Right hindlimb (tissue), 1 donor: ENCODE results near the gene GNAT2.

Source experiments
- DNase-seq: peaks from one replicate; pipeline ENCODE4 v3.0.0-alpha.2; 2018

GNAT2 gene

GRCh38 chr1:109626682-109627408, 7.4 kb upstream of the GNAT2 start:
- DNase-seq: no peak

- DNase-seq: peak; percentile 64
These were observed 6.5 kb upstream of the GNAT2 start for GRCh38 chr1:109625601-109626560.

- peak; percentile 19 for DNase-seq
These were observed 5.8 kb upstream of the GNAT2 start for GRCh38 chr1:109625176-109625575.

GRCh38 chr1:109624201-109625010, 5.0 kb upstream of the GNAT2 start:
- DNase-seq: peak; percentile 19

GRCh38 chr1:109623601-109624161, 4.3 kb upstream of the GNAT2 start:
- DNase-seq: peak; percentile 37

GRCh38 chr1:109622895-109623294, 3.5 kb upstream of the GNAT2 start:
- DNase-seq: peak; percentile 18

- peak; percentile 15 for DNase-seq
These were observed 2.9 kb upstream of the GNAT2 start for GRCh38 chr1:109622137-109622892.

GRCh38 chr1:109621379-109622136, 2.1 kb upstream of the GNAT2 start:
- peak; percentile 21 for DNase-seq

DNA sequence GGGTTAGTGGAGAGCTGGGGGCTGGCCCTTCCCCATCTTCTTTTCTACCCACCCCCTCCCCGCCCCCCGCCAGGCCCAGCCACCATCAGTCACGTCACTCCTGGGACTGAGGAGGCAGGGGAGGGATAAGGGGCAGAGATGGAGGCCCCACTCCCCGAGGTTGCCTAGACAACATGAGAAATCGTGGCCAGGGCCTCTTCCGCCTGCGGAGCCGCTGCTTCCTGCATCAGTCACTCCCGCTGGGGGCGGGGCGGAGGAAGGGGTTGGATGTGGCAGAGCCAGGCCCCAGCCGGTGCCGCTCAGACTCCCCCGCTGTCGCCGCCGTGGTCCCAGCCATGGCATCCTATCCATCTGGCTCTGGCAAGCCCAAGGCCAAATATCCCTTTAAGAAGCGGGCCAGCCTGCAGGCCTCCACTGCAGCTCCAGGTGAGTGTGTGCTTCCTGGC, 1.4 kb upstream of the GNAT2 start:
- DNase-seq: peak; percentile 97

- DNase-seq: peak; percentile 77
These were observed 980 bp upstream of the GNAT2 start for GRCh38 chr1:109620401-109620791.

DNA sequence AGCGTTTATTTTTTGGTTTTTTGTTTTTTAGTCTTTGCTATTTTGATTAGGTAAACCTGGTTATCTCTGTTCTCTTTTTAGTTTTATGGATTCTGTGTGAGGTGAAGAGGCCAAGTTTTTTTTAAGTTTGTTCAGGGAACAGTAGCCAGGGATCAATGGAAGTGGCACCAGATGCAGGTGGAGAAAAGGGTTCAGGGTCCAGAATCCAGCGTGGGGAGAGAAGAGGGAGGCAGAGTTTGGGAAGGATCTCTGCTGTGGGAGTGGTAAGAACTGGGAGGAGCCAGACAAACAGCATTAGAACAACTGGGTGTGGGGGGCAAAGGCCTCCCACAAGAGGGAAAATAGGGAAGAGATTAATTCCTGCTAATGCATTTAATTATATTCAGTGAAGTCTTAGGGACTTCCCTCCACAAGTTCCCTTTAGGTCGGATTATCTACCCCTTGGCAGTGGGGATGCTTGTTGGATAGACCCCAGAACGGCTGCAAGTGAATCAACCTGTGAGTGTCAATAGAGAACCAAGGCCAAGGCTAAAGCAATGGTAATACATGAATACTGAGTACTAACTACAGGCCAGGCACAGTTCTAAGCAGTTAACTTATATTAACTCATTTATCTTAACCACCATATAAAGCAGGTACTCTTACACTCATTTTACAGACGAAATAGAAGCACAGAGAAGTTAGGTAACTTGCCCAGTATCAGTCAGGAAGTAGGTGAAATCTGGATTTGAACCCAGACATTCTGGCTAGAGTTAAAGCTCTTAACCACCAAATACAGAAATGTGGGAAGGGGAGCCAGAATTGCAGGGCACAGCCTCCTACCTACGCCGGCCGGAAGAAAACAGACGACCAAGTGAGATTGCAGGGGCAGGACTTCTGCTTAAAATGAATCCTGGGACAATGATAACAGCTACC, 498 bp downstream of the GNAT2 start:
- DNase-seq: peak; percentile 19

DNA sequence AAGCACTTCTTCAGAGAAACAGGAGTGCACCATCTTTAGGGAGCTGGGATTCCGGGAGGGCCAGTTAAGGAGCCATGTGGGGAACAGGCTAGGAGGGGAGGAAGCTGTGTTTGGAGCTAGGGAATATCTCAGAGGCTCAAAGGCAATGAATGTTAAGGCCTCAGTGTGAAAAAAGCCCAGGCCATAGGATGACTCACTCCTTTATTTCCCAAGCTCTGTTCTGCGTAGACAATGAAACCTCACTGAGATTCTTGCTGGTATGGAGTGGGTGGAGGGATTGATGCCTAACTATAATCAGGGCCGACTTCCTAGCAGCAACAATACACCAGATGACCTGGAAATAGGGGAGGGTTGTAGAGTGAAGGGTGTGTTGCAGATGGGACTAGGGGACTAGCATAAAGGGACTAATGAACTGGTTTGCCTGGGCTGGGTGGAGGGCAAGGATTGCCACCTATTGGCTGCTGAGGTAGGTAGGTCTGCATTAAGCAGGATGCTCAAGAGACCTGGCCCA, 2.1 kb downstream of the GNAT2 start:
- DNase-seq: no peak

- no peak for DNase-seq
These were observed 3.0 kb downstream of the GNAT2 start for GRCh38 chr1:109616391-109616790.

DNA sequence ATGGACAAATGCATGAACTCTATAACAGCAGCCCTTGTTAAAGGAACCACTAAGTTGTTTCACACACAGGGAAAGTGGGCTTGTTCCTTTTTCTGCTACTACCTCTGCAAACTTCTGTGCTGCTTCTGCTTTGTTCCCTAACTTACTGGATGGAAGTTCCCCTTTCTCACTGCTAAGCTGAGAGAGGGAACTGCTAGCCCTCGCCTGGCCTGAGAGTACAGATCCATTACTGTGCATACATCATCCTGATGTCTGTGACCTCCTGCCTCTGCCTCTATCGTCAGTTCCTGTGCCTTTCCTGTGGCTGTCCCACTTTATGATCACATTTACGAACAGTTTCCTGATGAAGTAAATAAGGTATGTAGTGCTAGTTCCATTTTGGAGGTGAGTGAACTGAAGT, 3.5 kb downstream of the GNAT2 start:
- DNase-seq: no peak

DNA sequence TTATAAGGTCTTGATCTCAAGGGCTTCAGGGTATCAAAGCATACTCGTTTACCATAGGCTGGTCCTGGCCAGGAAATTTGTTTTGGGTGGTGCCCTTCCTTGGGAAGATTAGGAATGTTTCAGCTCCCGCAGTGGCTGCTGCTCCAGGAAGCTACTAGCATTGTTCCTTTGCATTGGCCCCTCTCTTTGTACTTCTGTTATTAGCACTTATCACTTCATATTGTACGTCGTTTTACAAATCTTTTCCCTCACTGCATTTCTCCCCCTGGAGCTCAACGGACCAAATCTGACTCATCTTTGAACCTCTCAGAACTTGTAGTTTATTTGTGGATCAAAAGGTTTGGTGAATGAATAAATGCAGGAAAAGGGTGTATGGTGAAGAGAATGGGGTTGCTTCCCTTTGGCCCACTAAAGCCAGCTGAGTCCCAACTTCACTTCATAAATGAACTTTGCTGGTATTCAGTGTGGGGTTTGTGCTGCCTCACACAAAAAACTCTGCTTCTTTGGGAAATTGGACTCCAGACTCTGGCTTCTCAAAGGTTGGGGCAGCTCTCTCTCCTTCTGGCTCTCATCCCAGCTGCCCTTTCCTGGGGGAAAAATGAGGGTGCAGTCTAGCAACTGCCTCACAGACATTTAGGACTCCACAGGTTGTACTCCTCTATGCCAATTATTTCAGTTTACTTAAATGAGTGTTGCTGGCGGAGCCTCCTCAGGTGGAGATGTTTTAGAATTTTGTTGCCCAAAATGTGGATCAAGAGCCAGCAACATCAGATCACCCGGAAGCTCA, 5.9 kb downstream of the GNAT2 start:
- no peak for DNase-seq

DNA sequence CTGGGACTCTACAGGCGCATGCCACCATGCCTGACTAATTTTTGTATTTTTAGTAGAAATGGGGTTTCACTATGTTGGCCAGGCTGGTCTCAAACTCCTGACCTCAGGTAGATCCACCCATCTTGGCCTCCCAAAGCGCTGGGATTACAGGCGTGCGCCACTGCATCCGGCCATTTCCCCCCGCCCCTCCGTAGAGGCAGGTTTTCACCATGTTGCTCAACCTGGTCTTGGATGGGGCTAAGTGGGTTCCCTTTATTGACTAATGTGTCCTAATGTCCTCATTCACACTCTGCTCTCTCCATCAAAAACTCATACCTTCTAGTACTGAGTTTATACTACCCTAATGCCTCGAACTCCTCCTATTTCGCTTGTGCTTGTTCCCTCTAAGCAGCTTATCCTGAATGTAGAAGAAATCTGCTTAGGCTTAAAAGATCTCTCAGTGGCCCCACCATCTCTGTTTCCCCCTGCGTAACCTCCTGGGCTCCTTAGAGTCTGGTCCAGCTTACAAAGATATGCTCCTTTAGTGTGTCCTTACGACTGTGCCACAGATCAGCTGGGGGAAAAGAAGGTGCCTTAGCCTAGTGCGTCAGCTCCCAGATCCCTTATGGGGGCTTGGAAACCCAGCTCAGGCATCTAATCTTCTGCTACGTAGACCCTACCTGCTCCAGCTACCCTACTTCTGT, 8.0 kb downstream of the GNAT2 start:
- no peak for DNase-seq

GRCh38 chr1:109610609-109611307, 8.7 kb downstream of the GNAT2 start:
- DNase-seq: no peak

DNA sequence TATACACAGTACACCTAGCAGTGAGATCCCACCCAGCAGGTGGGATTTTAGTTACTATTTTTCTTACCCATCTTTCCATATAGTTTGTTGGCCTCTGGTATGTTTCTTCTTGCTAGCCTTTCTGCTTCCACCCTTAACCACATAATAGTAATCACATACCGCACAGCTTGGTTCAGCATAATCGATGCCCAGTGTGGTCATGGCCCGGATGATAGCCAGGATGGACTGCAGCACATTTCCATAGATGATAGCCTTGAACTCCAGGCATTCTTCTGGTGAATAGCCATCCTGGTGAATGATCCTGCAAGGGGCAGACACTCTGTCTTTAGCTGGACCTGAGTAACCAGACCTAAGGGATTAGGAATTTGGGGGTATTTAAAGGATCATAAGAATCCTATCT, 9.5 kb downstream of the GNAT2 start:
- no peak for DNase-seq
